GM19467 (cell line): ENCODE results near the gene LINGO3.
"Not testable (repeated sequence)": the region's sequence is repeated elsewhere in the genome, so short reads cannot be mapped to it uniquely, and the experiment has no call there.

ENCODE experiments used
- ATAC-seq: cut with Tn5 transposase; IDR thresholded peaks from one replicate; pipeline ENCODE4 v1.9.1; 2021; ENCODE audit warnings: mild to moderate bottlenecking, moderate library complexity; ENCODE audit not compliant: unreplicated experiment

LINGO3 gene

GRCh38 chr19:2308114-2308556, at the start of gene LINGO3:
Gene LINGO3, minus strand, starts transcription at chr19:2308154. Its CDS starts 16,378 bp downstream, at chr19:2291776.
- no peak for ATAC-seq

- no peak for ATAC-seq
Observed at GRCh38 chr19:2356036-2356646, 48.2 kb upstream of the LINGO3 start.

- no peak for ATAC-seq
Observed at GRCh38 chr19:2355168-2356035, 47.4 kb upstream of the LINGO3 start.

DNA sequence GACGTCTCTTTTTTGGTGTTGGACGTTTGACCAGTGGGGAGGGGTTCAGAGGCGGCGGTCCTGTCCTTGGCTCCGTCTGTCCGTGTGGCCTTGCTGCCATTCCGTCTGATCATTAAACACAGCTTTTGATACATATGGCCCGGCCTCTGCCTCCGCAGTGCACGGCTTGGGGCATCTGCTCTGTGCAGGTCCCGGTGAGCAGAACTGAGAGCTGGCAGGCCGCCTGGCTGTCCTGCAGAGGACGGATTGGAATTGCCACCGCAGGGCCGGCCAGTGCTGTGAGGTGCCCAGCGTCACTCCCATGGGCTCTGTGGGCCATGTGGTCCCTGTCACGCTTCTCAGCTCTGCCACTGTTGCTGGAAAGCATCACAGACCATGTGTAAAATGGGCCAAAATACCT, 46.7 kb upstream of the LINGO3 start:
- ATAC-seq: no peak

DNA sequence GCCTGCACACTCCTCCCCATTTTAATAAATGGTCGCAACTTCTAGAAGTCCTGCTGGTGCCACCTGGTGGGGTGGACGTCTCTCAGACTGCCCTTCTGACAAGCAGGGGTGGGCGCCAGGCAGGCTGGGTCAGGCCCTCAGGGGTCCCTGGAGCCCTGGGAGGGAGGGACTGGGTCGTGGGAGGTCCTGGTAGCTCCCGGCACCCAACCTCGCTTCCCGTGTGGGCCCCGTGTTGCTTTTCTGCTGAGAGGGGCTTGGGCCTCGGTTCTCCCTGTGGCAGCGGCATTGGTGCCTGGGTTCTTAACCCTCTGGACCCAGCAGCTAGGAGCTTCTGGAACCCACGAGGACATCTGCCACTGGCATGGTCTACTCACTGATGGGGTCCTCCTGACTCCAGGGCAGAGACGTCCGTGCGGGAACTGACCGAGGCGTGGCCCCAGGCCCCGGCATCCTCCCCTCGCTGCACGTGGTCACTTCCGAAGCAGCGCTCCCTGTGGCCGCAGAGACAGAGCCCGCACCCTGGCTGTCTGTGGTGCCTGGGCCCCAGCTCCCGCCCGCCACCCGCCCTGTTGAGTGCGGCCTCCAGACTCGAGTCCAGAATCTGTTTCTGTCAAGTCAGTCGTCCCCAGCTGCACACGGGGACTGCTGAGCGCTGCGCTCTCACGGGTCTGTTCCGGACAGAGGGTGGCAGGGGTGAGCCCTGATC, 46.1 kb upstream of the LINGO3 start:
- no peak for ATAC-seq

- ATAC-seq: no peak
Observed at GRCh38 chr19:2353159-2353886, 45.4 kb upstream of the LINGO3 start.

DNA sequence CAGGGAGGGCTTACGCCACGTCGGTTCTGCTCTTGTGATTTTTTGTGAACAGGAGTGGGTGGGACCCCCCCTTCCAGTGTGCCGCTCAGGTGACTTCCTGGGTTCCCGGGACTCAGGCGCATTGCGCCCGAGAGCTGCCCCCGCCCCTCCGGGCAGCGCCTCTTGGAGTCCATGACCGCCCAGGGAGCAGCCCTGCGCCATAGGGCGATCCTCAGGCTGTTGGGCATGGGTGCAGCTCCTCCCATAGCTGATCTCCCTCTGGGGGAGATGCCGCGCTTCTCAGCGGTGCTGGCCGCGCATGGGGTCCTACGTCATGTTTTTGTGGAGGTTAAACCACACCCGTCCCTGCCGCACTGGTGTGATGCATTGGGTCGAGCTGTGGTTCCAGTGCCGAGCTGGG, 44.2 kb upstream of the LINGO3 start:
- no peak for ATAC-seq

GRCh38 chr19:2351591-2351990, 43.6 kb upstream of the LINGO3 start:
- ATAC-seq: no peak

GRCh38 chr19:2350656-2351055, 42.7 kb upstream of the LINGO3 start:
- ATAC-seq: no peak

DNA sequence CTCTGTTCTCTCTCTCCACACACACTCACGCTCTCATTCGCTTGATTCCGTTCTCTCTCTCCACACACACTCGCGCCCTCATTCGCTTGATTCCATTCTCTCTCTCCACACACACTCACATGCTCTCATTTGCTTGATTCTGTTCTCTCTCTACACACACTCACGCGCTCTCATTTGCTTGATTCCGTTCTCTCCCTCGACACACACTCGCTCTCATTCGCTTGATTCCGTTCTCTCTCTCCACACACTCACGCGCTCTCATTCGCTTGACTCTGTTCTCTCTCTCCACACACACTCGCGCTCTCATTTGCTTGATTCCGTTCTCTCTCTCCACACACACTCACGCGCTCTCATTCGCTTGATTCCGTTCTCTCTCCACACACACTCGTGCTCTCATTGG, 41.9 kb upstream of the LINGO3 start:
- not testable (repeated sequence) for ATAC-seq

GRCh38 chr19:2345794-2346663, 38.1 kb upstream of the LINGO3 start:
- no peak for ATAC-seq

GRCh38 chr19:2345076-2345475, 37.1 kb upstream of the LINGO3 start:
- no peak for ATAC-seq

GRCh38 chr19:2344381-2344870, 36.5 kb upstream of the LINGO3 start:
- ATAC-seq: no peak

DNA sequence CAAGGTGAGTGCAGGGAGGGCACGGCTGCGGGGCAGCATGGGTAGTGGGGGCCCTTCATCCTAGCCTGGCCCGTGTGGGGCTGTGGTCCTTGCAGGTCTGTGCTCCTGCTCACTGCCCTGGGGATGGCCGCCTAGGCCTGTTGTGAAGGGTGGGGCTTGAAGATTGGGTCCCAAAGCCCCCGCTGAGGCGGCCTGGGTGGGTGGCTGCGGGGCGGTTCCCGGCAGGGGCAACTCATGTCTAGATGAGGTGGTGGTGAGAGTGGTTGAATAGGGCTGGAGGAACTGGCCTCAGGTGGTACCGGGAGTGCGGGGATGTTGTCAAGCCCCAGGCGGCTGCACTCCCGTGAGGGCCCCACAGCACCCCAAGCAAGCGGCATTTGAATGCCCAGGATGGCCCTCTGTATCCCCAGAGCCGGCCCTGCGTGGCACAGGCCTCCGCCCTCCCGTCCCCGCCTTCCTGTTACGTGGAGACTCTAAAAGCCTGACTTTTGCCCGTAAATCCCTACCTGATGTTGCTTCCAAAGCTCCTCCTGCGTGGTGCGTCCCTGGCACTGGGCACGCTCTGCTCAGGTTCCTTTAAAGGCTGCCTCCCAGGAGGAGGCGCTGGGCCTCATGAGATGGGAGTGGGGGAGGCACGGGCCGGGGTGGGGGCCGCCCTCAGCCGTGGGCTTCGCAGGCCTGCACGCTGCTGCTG, 35.5 kb upstream of the LINGO3 start:
- ATAC-seq: no peak

DNA sequence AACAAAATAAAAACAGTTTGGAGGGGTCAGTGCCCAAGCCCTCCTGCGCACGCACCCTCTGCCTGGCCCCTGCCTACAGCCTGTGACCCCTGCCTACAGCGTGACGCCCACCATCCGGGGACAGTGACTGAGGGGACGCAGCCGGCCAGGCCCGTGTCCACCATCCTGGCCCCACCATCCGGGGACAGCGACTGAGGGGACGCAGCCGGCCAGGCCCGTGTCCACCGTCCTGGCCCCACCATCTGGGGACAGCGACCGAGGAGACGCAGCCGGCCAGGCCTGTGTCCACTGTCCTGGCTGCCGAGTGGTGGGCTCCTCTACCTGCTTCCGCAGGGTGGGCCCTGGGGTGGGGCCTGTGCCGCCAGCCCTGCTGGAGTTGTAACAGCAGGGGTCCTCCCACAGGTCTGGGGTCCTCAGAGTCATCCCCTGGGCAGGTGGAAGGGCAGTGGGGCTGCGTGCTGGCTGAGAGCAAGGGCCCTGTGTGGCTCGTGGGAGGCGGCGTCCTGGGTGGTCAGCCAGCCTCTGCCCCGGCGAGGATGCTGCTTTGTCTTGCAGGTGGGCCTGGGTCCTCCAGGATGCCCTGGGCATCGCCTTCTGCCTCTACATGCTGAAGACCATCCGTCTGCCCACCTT, 34.8 kb upstream of the LINGO3 start:
- ATAC-seq: no peak

GRCh38 chr19:2341982-2342381, 34.0 kb upstream of the LINGO3 start:
- no peak for ATAC-seq

DNA sequence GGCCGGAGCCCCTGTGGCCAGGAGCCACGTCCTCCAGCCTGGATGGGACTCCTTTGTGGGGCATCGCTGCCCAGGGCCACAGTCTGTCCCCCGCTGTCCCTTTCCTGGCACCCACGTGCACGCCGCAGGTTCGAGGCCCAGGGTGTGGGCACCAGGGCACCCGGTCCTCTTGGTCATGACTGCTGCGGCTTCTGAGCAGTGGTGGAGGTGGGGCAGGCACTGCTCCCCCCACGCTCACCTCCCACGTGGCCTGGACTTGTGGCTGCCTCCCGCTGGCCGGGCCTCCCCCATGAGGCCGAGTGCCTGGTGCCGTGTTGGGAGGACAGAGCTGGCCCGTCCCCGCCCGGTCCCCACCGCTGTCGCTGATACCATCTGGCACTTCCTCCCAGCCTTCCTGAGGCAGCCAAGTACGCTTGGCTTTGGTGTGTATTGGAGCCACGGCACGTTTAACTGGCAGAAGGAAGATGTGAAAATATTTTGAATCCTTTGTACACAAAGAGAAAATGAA, 33.3 kb upstream of the LINGO3 start:
- ATAC-seq: no peak

- no peak for ATAC-seq
Observed at GRCh38 chr19:2340496-2341243, 32.7 kb upstream of the LINGO3 start.
